Calu3 (cell line): ENCODE data around the gene ZBTB21. TPM values are rescaled to one million over a fixed set of nuclear protein-coding genes. Genes with fewer than 3 reads are reported as not detected.
"Not testable (repeated sequence)": the region's sequence is repeated elsewhere in the genome, so short reads cannot be mapped to it uniquely, and the experiment has no call there.

Experiments
- BruUV-seq: library from RNA; stranded (reverse); fragments of 400-500 nt; replicated peaks from 2 replicates; lab custom pipeline; 2021; lab: Mats Ljungman, UMichigan
- CTCF ChIA-PET: fragments of 300-600 bp; sonication (Branson Sonifier 250); formaldehyde crosslinking; loops from one replicate; lab custom pipeline; 2022; ENCODE audit warnings: antibody characterized with exemption; lab: Charles Lee
- DNase-seq: peaks from one replicate; pipeline ENCODE4 v3.0.0; 2022
- H3K27ac Mint-ChIP-seq: one replicate; pipeline ENCODE4 v1.8.0; 2022; ENCODE audit warnings: mixed read lengths; ENCODE audit not compliant: unreplicated experiment
- H3K27me3 Mint-ChIP-seq: one replicate; pipeline ENCODE4 v1.8.0; 2022; ENCODE audit warnings: mixed read lengths; ENCODE audit not compliant: unreplicated experiment
- H3K36me3 Mint-ChIP-seq: one replicate; pipeline ENCODE4 v1.8.0; 2022; ENCODE audit warnings: mild to moderate bottlenecking, moderate library complexity, mixed read lengths; ENCODE audit not compliant: insufficient read depth, unreplicated experiment
- H3K4me1 Mint-ChIP-seq: one replicate; pipeline ENCODE4 v1.8.0; 2022; ENCODE audit warnings: mild to moderate bottlenecking, low read depth, mixed read lengths; ENCODE audit not compliant: unreplicated experiment
- H3K4me3 Mint-ChIP-seq: one replicate; pipeline ENCODE4 v1.8.0; 2022; ENCODE audit warnings: mild to moderate bottlenecking, low read depth, moderate library complexity, mixed read lengths; ENCODE audit not compliant: unreplicated experiment
- H3K9me3 Mint-ChIP-seq: one replicate; pipeline ENCODE4 v1.8.0; 2022; ENCODE audit warnings: low read depth, mixed read lengths; ENCODE audit not compliant: unreplicated experiment
- CTCF ChIP-seq: fragments of 200-600 bp; IDR thresholded peaks from one replicate; pipeline ENCODE4 v1.8.0; 2022; ENCODE audit warnings: antibody characterized with exemption; ENCODE audit not compliant: unreplicated experiment
- intact Hi-C: fragments of 100-400 bp; cut with micrococcal nuclease; formaldehyde crosslinking; loops from one replicate; pipeline ENCODE4 v1.10.0; 2022; ENCODE audit not compliant: unreplicated experiment
- total RNA-seq: library from RNA; stranded (reverse); gene quantifications from 2 replicates; pipeline ENCODE4 v1.2.3, GENCODE V29; 2022

ZBTB21 gene
- total RNA-seq, 1 experiment from 2014 or later = 14.5 TPM

GRCh38 chr21:41997657-41998056, 12.5 kb downstream of the ZBTB21 start:
- Mint-ChIP-seq H3K27me3 (no peaks in the 10 kb centered on the region), H3K4me3 (no peak overlapping the region), H3K4me1 (no peaks in the 10 kb centered on the region), H3K9me3 (peaks cover 5% of the 10 kb centered on the region), H3K27ac (no peak overlapping the region), H3K36me3 (peaks cover 11% of the 10 kb centered on the region)
- intact Hi-C loops = no loop called here
- CTCF ChIA-PET = no interaction called here
- BruUV-seq = no TSS peak
- no peak for TF ChIP-seq CTCF
- no peak for DNase-seq

GRCh38 chr21:41995577-41995976, 14.6 kb downstream of the ZBTB21 start:
- no peak for DNase-seq
- no peaks in the 10 kb centered on the region for H3K27me3 Mint-ChIP-seq
- CTCF ChIA-PET = no interaction called here
- BruUV-seq = no TSS peak
- no peak overlapping the region for H3K27ac Mint-ChIP-seq
- H3K9me3 Mint-ChIP-seq = peaks cover 5% of the 10 kb centered on the region
- no peaks in the 10 kb centered on the region for H3K4me1 Mint-ChIP-seq
- H3K36me3 Mint-ChIP-seq = peaks cover 5% of the 10 kb centered on the region
- intact Hi-C loops = no loop called here
- TF ChIP-seq CTCF = no peak
- no peak overlapping the region for H3K4me3 Mint-ChIP-seq

- H3K27ac Mint-ChIP-seq, H3K9me3 Mint-ChIP-seq, H3K27me3 Mint-ChIP-seq, H3K4me3 Mint-ChIP-seq, BruUV-seq, intact Hi-C loops, H3K36me3 Mint-ChIP-seq, DNase-seq, CTCF ChIA-PET, H3K4me1 Mint-ChIP-seq: not testable (repeated sequence)
Observed at GRCh38 chr21:41994613-41995012, 15.5 kb downstream of the ZBTB21 start.

GRCh38 chr21:41993744-41994143, 16.4 kb downstream of the ZBTB21 start:
- BruUV-seq = no TSS peak
- H3K27me3 Mint-ChIP-seq = no peaks in the 10 kb centered on the region
- H3K9me3 Mint-ChIP-seq = peaks cover 5% of the 10 kb centered on the region
- intact Hi-C loops = no loop called here
- CTCF ChIA-PET = no interaction called here
- no peak overlapping the region for H3K4me3 Mint-ChIP-seq
- H3K36me3 Mint-ChIP-seq = peaks cover 5% of the 10 kb centered on the region
- no peak for DNase-seq
- TF ChIP-seq CTCF = no peak
- H3K4me1 Mint-ChIP-seq = no peaks in the 10 kb centered on the region
- H3K27ac Mint-ChIP-seq = no peak overlapping the region

DNA sequence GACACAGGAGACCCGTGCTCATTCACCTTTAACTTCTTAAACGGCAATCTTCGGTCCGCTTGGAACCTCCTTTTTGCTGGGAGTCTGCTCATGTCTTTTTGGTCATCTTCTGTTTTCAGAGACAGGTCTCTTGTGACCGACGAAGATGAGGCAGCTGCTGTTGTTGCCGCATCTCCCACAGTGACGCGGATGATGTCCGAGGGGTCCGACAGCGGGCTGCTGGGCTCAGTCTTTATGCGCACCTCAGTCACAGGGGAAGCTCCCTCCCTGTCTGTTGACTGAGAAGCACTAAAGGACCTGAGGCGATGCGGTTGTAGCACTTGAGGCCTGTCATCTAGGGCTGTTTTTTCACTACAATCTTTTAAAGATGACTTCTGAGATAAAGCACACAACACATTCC, 17.6 kb downstream of the ZBTB21 start:
- H3K27me3 Mint-ChIP-seq = no peaks in the 10 kb centered on the region
- H3K27ac Mint-ChIP-seq = no peak overlapping the region
- BruUV-seq = no TSS peak
- H3K9me3 Mint-ChIP-seq = peaks cover 5% of the 10 kb centered on the region
- CTCF ChIA-PET = no interaction called here
- no peak for TF ChIP-seq CTCF
- H3K36me3 Mint-ChIP-seq = peaks cover 5% of the 10 kb centered on the region
- intact Hi-C loops = no loop called here
- H3K4me1 Mint-ChIP-seq = no peaks in the 10 kb centered on the region
- H3K4me3 Mint-ChIP-seq = no peak overlapping the region
- DNase-seq = no peak
